Liver (tissue), 9 donors: ENCODE results near the gene MAT2B. TPM values are rescaled to one million over a fixed set of nuclear protein-coding genes. Genes with fewer than 3 reads are reported as not detected.
A peak's percentile ranks its signal among the peaks of the same experiment; 100 is the strongest.

ENCODE experiments used
- DNase-seq: peaks from one replicate; pipeline ENCODE4 v3.0.0-alpha.2; 2017; ENCODE audit warnings: low spot score
- H3K27ac ChIP-seq, 2 donors: one replicate each; pipeline ENCODE4 v1.7.0; 2013; ENCODE audit warnings: inconsistent platforms in 2 of 2, low read length in 2 of 2, control low read depth in 1 of 2, low read depth in 1 of 2, mild to moderate bottlenecking in 1 of 2
- H3K27me3 ChIP-seq, 4 donors: one replicate each; pipeline versions ENCODE4 v1.6.1 to v1.7.0; 2013; ENCODE audit warnings: low read length in 3 of 4, inconsistent platforms in 1 of 4, mild to moderate bottlenecking in 1 of 4, moderate library complexity in 1 of 4; ENCODE audit not compliant: control insufficient read depth in 4 of 4, insufficient read depth in 4 of 4
- H3K36me3 ChIP-seq, 4 donors: one replicate each; pipeline versions ENCODE4 v1.6.1 to v1.7.0; 2013; ENCODE audit warnings: low read length in 3 of 4, mild to moderate bottlenecking in 3 of 4, low read depth in 1 of 4, moderate library complexity in 1 of 4; ENCODE audit not compliant: control insufficient read depth in 4 of 4, insufficient read depth in 3 of 4
- H3K4me1 ChIP-seq, 4 donors: one replicate each; pipeline versions ENCODE4 v1.6.1 to v1.7.0; 2013; ENCODE audit warnings: low read length in 3 of 4, mild to moderate bottlenecking in 3 of 4, moderate library complexity in 1 of 4; ENCODE audit not compliant: control insufficient read depth in 4 of 4, insufficient read depth in 4 of 4
- H3K4me3 ChIP-seq, 3 donors: one replicate each; pipeline versions ENCODE4 v1.6.1 to v1.7.0; 2013; ENCODE audit warnings: low read length in 3 of 3, control low read depth in 1 of 3, low read depth in 1 of 3, mild to moderate bottlenecking in 1 of 3
- H3K9ac ChIP-seq, 2 donors: one replicate each; pipeline ENCODE4 v1.7.0; 2013; ENCODE audit warnings: low read length in 2 of 2, mild to moderate bottlenecking in 2 of 2, moderate library complexity in 2 of 2, control low read depth in 1 of 2, low read depth in 1 of 2
- H3K9me3 ChIP-seq, 4 donors: one replicate each; pipeline versions ENCODE4 v1.6.1 to v1.7.0; 2013; ENCODE audit warnings: low read length in 3 of 4; ENCODE audit not compliant: control insufficient read depth in 4 of 4
- ATF3 ChIP-seq: IDR thresholded peaks from 2 replicates; pipeline ENCODE4 v1.6.1; 2016; ENCODE audit warnings: antibody characterized with exemption
- CTCF ChIP-seq: fragments of 150-350 bp; IDR thresholded peaks from 2 replicates; pipeline ENCODE4 v1.5.1; 2017; ENCODE audit warnings: improper control_type of control experiment, low read depth, low read length; ENCODE audit not compliant: missing input control
- EGR1 ChIP-seq, 2 donors: IDR thresholded peaks; 2 replicates each; pipeline ENCODE4 v1.6.1; 2016 to 2018; ENCODE audit warnings: antibody characterized with exemption in 2 of 2, low read depth in 2 of 2
- FOXA1 ChIP-seq: IDR thresholded peaks from 2 replicates; pipeline ENCODE4 v1.6.1; 2016; ENCODE audit warnings: antibody characterized with exemption
- FOXA2 ChIP-seq: IDR thresholded peaks from 2 replicates; pipeline ENCODE4 v1.6.1; 2016; ENCODE audit warnings: antibody characterized with exemption
- GABPA ChIP-seq, 2 donors: IDR thresholded peaks in 1 of 2; conservative IDR thresholded peaks in 1 of 2; 2 replicates each; pipeline ENCODE4 v1.6.1; 2016; ENCODE audit warnings: antibody characterized with exemption in 2 of 2, mild to moderate bottlenecking in 1 of 2, moderate library complexity in 1 of 2
- HNF4A ChIP-seq, 2 donors: conservative IDR thresholded peaks; 2 replicates each; pipeline ENCODE4 v1.6.1; 2016; ENCODE audit warnings: antibody characterized with exemption in 2 of 2, mild to moderate bottlenecking in 2 of 2
- JUND ChIP-seq, 2 donors: IDR thresholded peaks; 2 replicates each; pipeline ENCODE4 v1.6.1; 2016; ENCODE audit warnings: antibody characterized with exemption in 2 of 2
- MAX ChIP-seq: IDR thresholded peaks from 2 replicates; pipeline ENCODE4 v1.6.1; 2016; ENCODE audit warnings: antibody characterized with exemption
- NR2F2 ChIP-seq: IDR thresholded peaks from 2 replicates; pipeline ENCODE4 v1.6.1; 2016; ENCODE audit warnings: antibody characterized with exemption
- REST ChIP-seq: IDR thresholded peaks from 2 replicates; pipeline ENCODE4 v1.6.1; 2016; ENCODE audit warnings: antibody characterized with exemption, mild to moderate bottlenecking
- RXRA ChIP-seq, 2 donors: IDR thresholded peaks; 2 replicates each; pipeline ENCODE4 v1.6.1; 2017 to 2018; ENCODE audit warnings: antibody characterized with exemption in 2 of 2, mild to moderate bottlenecking in 1 of 2
- SP1 ChIP-seq: IDR thresholded peaks from 2 replicates; pipeline ENCODE4 v1.6.1; 2018; ENCODE audit warnings: antibody characterized with exemption, mild to moderate bottlenecking
- TAF1 ChIP-seq: conservative IDR thresholded peaks from 2 replicates; pipeline ENCODE4 v1.6.1; 2016; ENCODE audit warnings: antibody characterized with exemption, mild to moderate bottlenecking
- YY1 ChIP-seq: IDR thresholded peaks from 2 replicates; pipeline ENCODE4 v1.6.1; 2016; ENCODE audit warnings: antibody characterized with exemption, mild to moderate bottlenecking
- ZBTB33 ChIP-seq: IDR thresholded peaks from 2 replicates; pipeline ENCODE4 v1.6.1; 2016; ENCODE audit warnings: antibody characterized with exemption
- WGBS: extraction: QIAGEN DNeasy Blood & Tissue Kit; methylation state at CpG from one replicate; pipeline ENCODE4 v1.1.7; 2013; 5-methylcytosine and 5-hydroxymethylcytosine counted together
- polyA plus RNA-seq, 2 donors: library from polyadenylated mRNA; stranded (reverse) in 1 of 2; unstranded in 1 of 2; fragments of 200-250 nt in 1 of 2; fragments of >200 nt in 1 of 2; fragmentation: Nextera tagmentation in 1 of 2; extraction: Ambion mirVana in 1 of 2; gene quantifications; one replicate each; pipeline versions ENCODE4 v1.2.1 to v1.2.3, GENCODE V29; 2013 to 2015
- total RNA-seq, 2 donors: library from RNA; depleted of rRNA; stranded (reverse); fragments of >200 nt; gene quantifications; one replicate each; pipeline ENCODE4 v1.2.3, GENCODE V29; 2014
- donor health status: healthy.
- donor health status: healthy.
- donor health status: healthy.
- donor health status: healthy.
- donor health status: healthy.

Gene MAT2B
- total and polyA plus RNA-seq, 4 donors, result 21.3 to 41.3 (median 25.0) TPM

GRCh38 chr5:163529698-163530097 is 24.3 kb downstream of the MAT2B start:
- no peaks in the 10 kb centered on the region for H3K27me3 ChIP-seq
- no peak overlapping the region for H3K9ac ChIP-seq
- H3K36me3 ChIP-seq, result no peaks in the 10 kb centered on the region
- DNase-seq, result no peak
- 73% methylated on average over 5 of the region's 5 CpGs for WGBS
- no peaks in the 10 kb centered on the region for H3K4me1 ChIP-seq
- no peak overlapping the region for H3K27ac ChIP-seq
- TF ChIP-seq NR2F2 (peak; percentile 65), TAF1 (no peak)
- no peak overlapping the region for H3K4me3 ChIP-seq
- no peaks in the 10 kb centered on the region for H3K9me3 ChIP-seq

GRCh38 chr5:163531272-163531671 is 25.9 kb downstream of the MAT2B start:
- no peak overlapping the region for H3K27ac ChIP-seq
- H3K9ac ChIP-seq, result no peak overlapping the region
- DNase-seq, result no peak
- no peaks in the 10 kb centered on the region for H3K27me3 ChIP-seq
- no peak overlapping the region for H3K4me3 ChIP-seq
- no peaks in the 10 kb centered on the region for H3K4me1 ChIP-seq
- H3K9me3 ChIP-seq, result no peaks in the 10 kb centered on the region
- H3K36me3 ChIP-seq, result no peaks in the 10 kb centered on the region
- no peak for TF ChIP-seq MAX
- no peak for TF ChIP-seq GABPA (IDR thresholded peaks at IDR 0.05 in 1 of 2, conservative IDR thresholded peaks at IDR 0.05 in 1 of 2)
- no peak for TF ChIP-seq YY1
- TF ChIP-seq ZBTB33, result no peak
- no peak for TF ChIP-seq NR2F2
- no peak for TF ChIP-seq FOXA1
- no peak for TF ChIP-seq SP1
- no peak for TF ChIP-seq HNF4A (conservative IDR thresholded peaks at IDR 0.05)
- no peak for TF ChIP-seq RXRA (IDR thresholded peaks at IDR 0.05)
- TF ChIP-seq TAF1, result no peak
- TF ChIP-seq ATF3, result no peak
- no peak for TF ChIP-seq FOXA2
- TF ChIP-seq JUND (IDR thresholded peaks at IDR 0.05), result no peak
- no peak for TF ChIP-seq REST
- TF ChIP-seq CTCF, result no peak
- no peak for TF ChIP-seq EGR1 (IDR thresholded peaks at IDR 0.05; ENCODE audit: low read depth in 2 of 2)
- WGBS, result 62% methylated on average over 3 of the region's 3 CpGs
